SK-N-SH (cell line): ENCODE data around the gene DIAPH1. TPM values are rescaled to one million over a fixed set of nuclear protein-coding genes. Genes with fewer than 3 reads are reported as not detected.

Experiments
- CTCF ChIA-PET: fragments of 300-600, 350-600 bp; formaldehyde crosslinking; extraction: SDS; loops from one replicate; lab custom pipeline; 2021; lab: Yijun Ruan, JAX
- POLR2A ChIA-PET: fragments of 350-600 bp; sonication (Branson Sonifier 250); formaldehyde crosslinking; extraction: SDS; loops from one replicate; lab custom pipeline; 2020; ENCODE audit warnings: antibody characterized with exemption, inconsistent platforms; lab: Yijun Ruan, JAX
- DNase-seq: peaks from one replicate; pipeline ENCODE4 v3.0.0; 2012
- H2AFZ ChIP-seq: fragments of 200-600 bp; sonication (generic); 2 replicates; pipeline ENCODE4 v1.8.1; 2016; ENCODE audit warnings: antibody characterized with exemption, mild to moderate bottlenecking, low read depth
- H3F3A ChIP-seq: fragments of 200-600 bp; sonication (generic); replicated peaks from 2 replicates; pipeline ENCODE3; 2016; ENCODE audit warnings: antibody characterized with exemption, mild to moderate bottlenecking; ENCODE audit not compliant: insufficient read depth
- H3K27ac ChIP-seq, 2 experiments: fragments of 200-500 bp in 1 of 2; fragments of 200-600 bp in 1 of 2; sonication (Bioruptor generic) in 1 of 2; sonication (generic), shearing (Covaris generic) in 1 of 2; 2 replicates each; pipeline versions ENCODE4 v1.5.1 to v1.6.1; 2014 to 2016; ENCODE audit warnings: low read depth in 2 of 2, inconsistent platforms in 1 of 2, low read length in 1 of 2, mild to moderate bottlenecking in 1 of 2, mixed read lengths in 1 of 2
- H3K27me3 ChIP-seq: fragments of 200-600 bp; sonication (generic), shearing (Covaris generic); 2 replicates; pipeline ENCODE4 v1.6.1; 2016; ENCODE audit warnings: mixed run types; ENCODE audit not compliant: insufficient read depth
- H3K36me3 ChIP-seq, 2 experiments: fragments of 200-500 bp in 1 of 2; fragments of 200-600 bp in 1 of 2; sonication (Bioruptor generic) in 1 of 2; sonication (generic) in 1 of 2; replicated peaks in 1 of 2; 2 replicates each; pipeline versions ENCODE3 to v1.5.1; 2014 to 2016; ENCODE audit warnings: low read length in 1 of 2, mild to moderate bottlenecking in 1 of 2; ENCODE audit not compliant: insufficient read depth in 2 of 2, control insufficient read depth in 1 of 2
- H3K4me1 ChIP-seq, 2 experiments: fragments of 200-500 bp in 1 of 2; fragments of 200-600 bp in 1 of 2; sonication (Bioruptor generic) in 1 of 2; sonication (generic), shearing (Covaris generic) in 1 of 2; 2 replicates each; pipeline versions ENCODE4 v1.5.1 to v1.6.1; 2014 to 2016; ENCODE audit warnings: low read depth in 1 of 2, low read length in 1 of 2, mixed run types in 1 of 2; ENCODE audit not compliant: insufficient read depth in 2 of 2, control insufficient read depth in 1 of 2
- H3K4me2 ChIP-seq: fragments of 200-600 bp; sonication (generic), shearing (Covaris generic); 2 replicates; pipeline ENCODE4 v1.6.1; 2017; ENCODE audit warnings: mixed run types
- H3K4me3 ChIP-seq, 2 experiments: fragments of 200-500 bp in 1 of 2; fragments of 200-600 bp in 1 of 2; sonication (Bioruptor generic) in 1 of 2; sonication (generic), shearing (Covaris generic) in 1 of 2; 2 replicates each; pipeline versions ENCODE4 v1.5.1 to v1.8.1; 2014 to 2016; ENCODE audit warnings: low read depth in 2 of 2, inconsistent platforms in 1 of 2, low read length in 1 of 2, mild to moderate bottlenecking in 1 of 2, mixed read lengths in 1 of 2, moderate library complexity in 1 of 2
- H3K79me2 ChIP-seq: fragments of 200-600 bp; sonication (generic); 2 replicates; pipeline ENCODE4 v1.8.1; 2017; ENCODE audit warnings: mild to moderate bottlenecking; ENCODE audit not compliant: insufficient read depth
- H3K9ac ChIP-seq: fragments of 200-600 bp; sonication (generic); 2 replicates; pipeline ENCODE4 v1.6.1; 2017; ENCODE audit warnings: mixed run types
- H3K9me2 ChIP-seq: fragments of 200-600 bp; sonication (generic); 2 replicates; pipeline ENCODE4 v1.6.1; 2017; ENCODE audit warnings: mixed run types
- H3K9me3 ChIP-seq: fragments of 200-600 bp; sonication (generic); 2 replicates; pipeline ENCODE4 v1.6.1; 2017; ENCODE audit warnings: mixed run types, mild to moderate bottlenecking, moderate library complexity
- H4K20me1 ChIP-seq: fragments of 200-600 bp; sonication (generic); 2 replicates; pipeline ENCODE4 v1.6.1; 2017; ENCODE audit warnings: mild to moderate bottlenecking, mixed run types; ENCODE audit not compliant: insufficient read depth
- ELF1 ChIP-seq: IDR thresholded peaks from 2 replicates; pipeline ENCODE4 v1.4.0; 2012
- EP300 ChIP-seq, 2 experiments: IDR thresholded peaks; 2 replicates each; pipeline versions ENCODE4 v1.4.0 to v1.6.1; 2012; ENCODE audit warnings: borderline replicate concordance in 1 of 2, low read depth in 1 of 2, low read length in 1 of 2
- FOXM1 ChIP-seq: IDR thresholded peaks from 2 replicates; pipeline ENCODE4 v1.4.0; 2012; ENCODE audit warnings: low read depth, mild to moderate bottlenecking
- GABPA ChIP-seq: IDR thresholded peaks from 2 replicates; pipeline ENCODE4 v1.4.0; 2012; ENCODE audit warnings: low read depth, mild to moderate bottlenecking
- GATA2 ChIP-seq: sonication (generic); formaldehyde crosslinking; IDR thresholded peaks from 2 replicates; pipeline ENCODE4 v1.5.0; 2020; ENCODE audit warnings: mild to moderate bottlenecking, missing genetic modification reagents
- MAX ChIP-seq: IDR thresholded peaks from 2 replicates; pipeline ENCODE4 v1.4.0; 2012; ENCODE audit warnings: low read depth
- MEF2A ChIP-seq: IDR thresholded peaks from 2 replicates; pipeline ENCODE4 v1.4.0; 2012; ENCODE audit warnings: low read depth, borderline replicate concordance
- NFIC ChIP-seq: IDR thresholded peaks from 2 replicates; pipeline ENCODE4 v1.4.0; 2012; ENCODE audit warnings: borderline replicate concordance
- PBX3 ChIP-seq: IDR thresholded peaks from 2 replicates; pipeline ENCODE4; 2012
- POLR2AphosphoS5 ChIP-seq: IDR thresholded peaks from 2 replicates; pipeline ENCODE4 v1.6.1; 2012; ENCODE audit warnings: low read depth, low read length
- RAD21 ChIP-seq: IDR thresholded peaks from 2 replicates; pipeline ENCODE4 v1.6.1; 2012; ENCODE audit warnings: mild to moderate bottlenecking, low read length
- RCOR1 ChIP-seq: fragments of 150-350 bp; IDR thresholded peaks from 2 replicates; pipeline ENCODE4 v1.6.1; 2017; ENCODE audit warnings: antibody characterized with exemption, low read length
- RFX5 ChIP-seq: IDR thresholded peaks from 2 replicates; pipeline ENCODE4 v1.6.1; 2012; ENCODE audit warnings: mild to moderate bottlenecking, improper control_type of control experiment, low read length
- SIN3A ChIP-seq: IDR thresholded peaks from 2 replicates; pipeline ENCODE4 v1.6.1; 2012; ENCODE audit warnings: low read depth, mild to moderate bottlenecking, low read length, moderate library complexity, borderline replicate concordance
- SMC3 ChIP-seq: IDR thresholded peaks from 2 replicates; pipeline ENCODE4 v1.6.1; 2012; ENCODE audit warnings: low read depth, low read length, improper control_type of control experiment
- TAF1 ChIP-seq: IDR thresholded peaks from 2 replicates; pipeline ENCODE4 v1.6.1; 2012; ENCODE audit warnings: low read depth, mild to moderate bottlenecking, low read length, moderate library complexity, borderline replicate concordance
- TCF12 ChIP-seq: IDR thresholded peaks from 2 replicates; pipeline ENCODE4 v1.4.0; 2012
- USF2 ChIP-seq: fragments of 150-350 bp; IDR thresholded peaks from 2 replicates; pipeline ENCODE4 v1.6.1; 2017; ENCODE audit warnings: antibody characterized with exemption, low read length, low read depth, borderline replicate concordance
- YY1 ChIP-seq: IDR thresholded peaks from 2 replicates; pipeline ENCODE4 v1.4.0; 2012; ENCODE audit warnings: low read depth, mild to moderate bottlenecking
- ZBTB33 ChIP-seq: IDR thresholded peaks from 2 replicates; pipeline ENCODE4 v1.4.0; 2012; ENCODE audit warnings: low read depth, borderline replicate concordance
- WGBS: methylation state at CpG from one replicate; pipeline ENCODE4 v1.1.6; 2017; ENCODE audit warnings: low lambda C conversion rate; 5-methylcytosine and 5-hydroxymethylcytosine counted together
- polyA plus RNA-seq, 3 experiments: library from polyadenylated mRNA; depleted of rRNA; stranded (reverse); fragments of >200 nt; gene quantifications; 2 replicates each; pipeline ENCODE4 v1.2.3, GENCODE V29; 2012

The DIAPH1 gene
- polyA plus RNA-seq, 1 of the 3 experiments (the other 2 are of a cell fraction), result 30.4 TPM

GRCh38 chr5:141628175-141628788 lies 9.5 kb upstream of the DIAPH1 start:
- H3K9me3 ChIP-seq, result no peaks in the 10 kb centered on the region
- H4K20me1 ChIP-seq, result 0 out of 2 replicates have a peak, but pooled peaks cover 4% of the 10 kb centered on the region
- H3K4me2 ChIP-seq, result no peak overlapping the region
- H3K27me3 ChIP-seq, result no peaks in the 10 kb centered on the region
- H3K36me3 ChIP-seq, result peaks cover 57 to 72% of the 10 kb centered on the region in 2 experiments
- ChIA-PET CTCF (interaction anchor here (1.2 to 19.7 kb wide), 3 partner anchors 9 to 36 kb away, joined by 3 to 207 read pairs (median 10); partner anchors contain the start of gene DIAPH1), POLR2A (no interaction called here)
- no peak for DNase-seq
- no peak overlapping the region for H3K4me3 ChIP-seq
- peaks cover 33% of the 10 kb centered on the region for H3K79me2 ChIP-seq
- H3K9me2 ChIP-seq, result no peaks in the 10 kb centered on the region
- 93% methylated on average over 6 of the region's 6 CpGs for WGBS
- no peak for TF ChIP-seq ZBTB33
- no peak for TF ChIP-seq POLR2AphosphoS5
- TF ChIP-seq TCF12, result no peak
- TF ChIP-seq EP300 (IDR thresholded peaks at IDR 0.05; ENCODE audit: borderline replicate concordance in 1 of 2, low read depth in 1 of 2, low read length in 1 of 2), result no peak
- no peak for TF ChIP-seq NFIC
- no peak for TF ChIP-seq RFX5
- TF ChIP-seq YY1, result no peak
- no peak for TF ChIP-seq USF2
- no peak for TF ChIP-seq RAD21
- TF ChIP-seq SIN3A, result no peak
- TF ChIP-seq GABPA, result no peak
- TF ChIP-seq ELF1, result no peak
- TF ChIP-seq PBX3, result no peak
- TF ChIP-seq MEF2A, result no peak
- TF ChIP-seq SMC3, result no peak
- no peak for TF ChIP-seq GATA2 (CRISPR knock-in tag)
- TF ChIP-seq FOXM1, result no peak
- TF ChIP-seq RCOR1, result no peak
- no peak for TF ChIP-seq MAX
- no peak for TF ChIP-seq TAF1
- no peaks in the 10 kb centered on the region for H3F3A ChIP-seq
- no peak overlapping the region for H3K27ac ChIP-seq
- no peak overlapping the region for H3K9ac ChIP-seq
- no peak overlapping the region for H2AFZ ChIP-seq
- H3K4me1 ChIP-seq, result peaks cover 0 to 4% of the 10 kb centered on the region in 2 experiments; a peak in 2 of 4 replicates
